Tibial nerve (tissue), 4 donors: Measurements from ENCODE around the gene ID4. TPM values are rescaled to one million over a fixed set of nuclear protein-coding genes. Genes with fewer than 3 reads are reported as not detected.

Experiments
- DNase-seq, 2 donors: peaks; one replicate each; pipeline ENCODE4 v3.0.0-alpha.2; 2019; ENCODE audit warnings: low spot score in 2 of 2
- H3K27ac ChIP-seq, 4 donors: fragments of 200-600 bp; sonication (generic) in 3 of 4; one replicate each; pipeline ENCODE4 v1.5.1; 2017 to 2019; ENCODE audit warnings: mild to moderate bottlenecking in 1 of 4
- H3K27me3 ChIP-seq, 2 donors: fragments of 200-600 bp; sonication (generic) in 1 of 2; one replicate each; pipeline versions ENCODE4 v1.5.1 to v1.6.0; 2017 to 2019
- H3K36me3 ChIP-seq, 3 donors: fragments of 200-600 bp; sonication (generic); one replicate each; pipeline ENCODE4 v1.5.1; 2018 to 2019
- H3K4me1 ChIP-seq, 4 donors: fragments of 200-600 bp; sonication (generic) in 3 of 4; one replicate each; pipeline ENCODE4 v1.5.1; 2017 to 2019
- H3K4me3 ChIP-seq, 4 donors: fragments of 200-600 bp; sonication (generic) in 3 of 4; one replicate each; pipeline ENCODE4 v1.5.1; 2017 to 2019; ENCODE audit warnings: mild to moderate bottlenecking in 1 of 4, moderate library complexity in 1 of 4
- H3K9me3 ChIP-seq, 4 donors: fragments of 200-600 bp; sonication (generic) in 3 of 4; one replicate each; pipeline ENCODE4 v1.5.1; 2017 to 2019
- CTCF ChIP-seq, 5 experiments: fragments of 200-600 bp in 3 of 5; fragments of 450-650 bp in 2 of 5; sonication (generic) in 3 of 5; IDR thresholded peaks; one replicate each; pipeline ENCODE4 v1.5.1; 2016 to 2019; ENCODE audit warnings: antibody characterized with exemption in 5 of 5, mild to moderate bottlenecking in 3 of 5, moderate library complexity in 2 of 5
- EP300 ChIP-seq, 2 donors: sonication (generic); formaldehyde crosslinking; IDR thresholded peaks; one replicate each; pipeline ENCODE4 v1.6.1; 2017; ENCODE audit warnings: antibody characterized with exemption in 2 of 2, mild to moderate bottlenecking in 1 of 2
- POLR2A ChIP-seq, 2 donors: fragments of 450-650 bp; IDR thresholded peaks; one replicate each; pipeline ENCODE4 v1.6.1; 2017; ENCODE audit warnings: antibody characterized with exemption in 2 of 2, mild to moderate bottlenecking in 2 of 2, moderate library complexity in 2 of 2
- WGBS, 2 donors: methylation state at CpG; one replicate each; pipeline ENCODE4 v1.1.5; 2018; 5-methylcytosine and 5-hydroxymethylcytosine counted together
- total RNA-seq, 4 donors: library from RNA; depleted of rRNA; stranded (reverse); fragments of >200 nt; gene quantifications; one replicate each; pipeline ENCODE4 v1.1.0, GENCODE V29; 2016

Gene ID4
- total RNA-seq, 4 donors from 2014 or later, result 27.0 to 69.0 (median 33.3) TPM

- no peaks in the 10 kb centered on the region for H3K9me3 ChIP-seq
- H3K27me3 ChIP-seq, result peaks cover 0 to 7% of the 10 kb centered on the region in 2 donors
- peaks cover 0 to 29% (median 1%) of the 10 kb centered on the region in 4 donors for H3K4me1 ChIP-seq
- peak overlapping the region; percentile 54 to 89 (median 74) for H3K4me3 ChIP-seq
- DNase-seq, result no peak
- peak in 1 of 5 experiments; percentile 17 for TF ChIP-seq CTCF (IDR thresholded peaks at IDR 0.05)
- no peak for TF ChIP-seq EP300 (IDR thresholded peaks at IDR 0.05)
- peak overlapping the region; percentile 86 to 97 (median 95) for H3K27ac ChIP-seq
- whole genome bisulfite sequencing, 2 donors, result 2% methylated on average over 40 to 51 of the region's 122 CpGs
- H3K36me3 ChIP-seq, result no peaks in the 10 kb centered on the region
These were observed 606 bp downstream of the ID4 start for GRCh38 chr6:19837511-19838441.

DNA sequence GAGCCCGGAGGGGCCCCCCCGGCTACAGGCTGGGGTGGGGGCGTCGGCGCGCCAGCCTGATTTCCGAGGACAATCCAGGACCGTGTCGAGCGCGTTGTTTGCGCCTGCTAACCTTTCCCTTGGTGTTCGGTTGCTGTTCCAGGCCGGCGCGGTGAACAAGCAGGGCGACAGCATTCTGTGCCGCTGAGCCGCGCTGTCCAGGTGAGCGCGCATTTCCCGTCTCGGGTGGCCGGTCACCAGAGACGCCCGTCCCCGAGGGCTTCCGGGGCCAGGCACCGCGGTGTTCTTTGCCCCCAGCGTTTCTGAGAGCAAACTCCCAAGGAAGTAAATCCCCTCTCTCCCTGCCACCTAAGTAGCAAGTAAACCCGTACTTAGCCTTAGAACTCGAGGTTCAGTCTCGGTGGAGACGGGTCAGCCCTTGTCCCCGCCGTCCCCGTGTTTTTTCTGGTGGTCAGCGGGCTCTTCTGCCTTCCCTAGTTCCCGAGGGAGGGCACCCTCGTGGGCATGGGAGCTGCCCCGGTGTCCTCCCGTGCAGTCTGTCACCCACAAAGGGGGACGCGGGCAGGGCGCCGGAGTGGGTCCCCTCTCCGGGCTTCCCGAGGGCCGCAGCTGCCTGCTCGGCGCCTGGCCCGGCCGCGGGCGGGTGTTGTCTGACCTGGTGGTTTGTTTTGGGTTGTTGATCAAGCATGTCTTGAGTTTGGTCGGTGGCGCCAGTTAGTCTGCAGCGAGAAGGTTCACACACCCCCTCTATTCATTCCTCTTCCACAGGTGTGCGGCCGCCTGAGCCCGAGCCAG, 1.5 kb downstream of the ID4 start:
- WGBS, 2 donors, result 2 to 3% methylated on average over 45 to 51 of the region's 63 CpGs
- no peak for DNase-seq

GRCh38 chr6:19839237-19839546, 2.0 kb downstream of the ID4 start:
- H3K27me3 ChIP-seq, result peaks cover 0 to 7% of the 10 kb centered on the region in 2 donors
- peak overlapping the region; percentile 86 to 97 (median 95) for H3K27ac ChIP-seq
- H3K9me3 ChIP-seq, result no peaks in the 10 kb centered on the region
- no peak for TF ChIP-seq CTCF (IDR thresholded peaks at IDR 0.05)
- no peak for TF ChIP-seq EP300 (IDR thresholded peaks at IDR 0.05)
- no peak for TF ChIP-seq POLR2A (IDR thresholded peaks at IDR 0.05)
- peak overlapping the region; percentile 54 to 89 (median 74) for H3K4me3 ChIP-seq
- no peaks in the 10 kb centered on the region for H3K36me3 ChIP-seq
- H3K4me1 ChIP-seq, result peaks cover 0 to 29% (median 1%) of the 10 kb centered on the region in 4 donors
- WGBS, 2 donors, result 8% methylated on average over 7 of the region's 7 CpGs
- DNase-seq, result no peak

More for the DNA sequence above, 1.5 kb downstream of the ID4 start:
- Histone ChIP-seq H3K36me3 (no peaks in the 10 kb centered on the region), H3K27me3 (peaks cover 0 to 7% of the 10 kb centered on the region in 2 donors), H3K27ac (peak overlapping the region; percentile 86 to 97 (median 95)), H3K9me3 (no peaks in the 10 kb centered on the region), H3K4me1 (peaks cover 0 to 29% (median 1%) of the 10 kb centered on the region in 4 donors), H3K4me3 (peak overlapping the region; percentile 54 to 89 (median 74))
- TF ChIP-seq CTCF (IDR thresholded peaks at IDR 0.05), result no peak
- peak in 1 of 2 donors; percentile 31 for TF ChIP-seq EP300 (IDR thresholded peaks at IDR 0.05)

DNA sequence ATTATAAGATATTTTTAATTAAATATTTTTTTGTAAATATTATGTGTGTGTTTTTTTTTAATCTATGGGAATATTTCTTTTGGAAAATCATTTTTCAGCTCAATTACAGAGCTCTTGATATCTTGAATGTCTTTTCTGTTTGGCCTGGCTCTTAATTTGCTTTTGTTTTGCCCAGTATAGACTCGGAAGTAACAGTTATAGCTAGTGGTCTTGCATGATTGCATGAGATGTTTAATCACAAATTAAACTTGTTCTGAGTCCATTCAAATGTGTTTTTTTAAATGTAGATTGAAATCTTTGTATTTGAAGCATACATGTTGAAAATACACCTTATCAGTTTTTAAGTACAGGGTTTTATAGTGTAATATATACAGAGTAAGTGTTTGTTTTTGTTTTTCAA, 2.6 kb downstream of the ID4 start:
- DNase-seq, result no peak
- peaks cover 0 to 1% (median 0%) of the 10 kb centered on the region in 3 donors for H3K36me3 ChIP-seq
- peaks cover 0 to 7% of the 10 kb centered on the region in 2 donors for H3K27me3 ChIP-seq
- H3K4me3 ChIP-seq, result peak overlapping the region; percentile 54 to 89 (median 74)
- no peaks in the 10 kb centered on the region for H3K9me3 ChIP-seq
- WGBS, 2 donors, result 39 to 43% methylated on average over 1 of the region's 1 CpG
- TF ChIP-seq CTCF (IDR thresholded peaks at IDR 0.05) (no peak), EP300 (IDR thresholded peaks at IDR 0.05) (no peak), POLR2A (IDR thresholded peaks at IDR 0.05) (no peak)
- peak overlapping the region; percentile 51 to 97 (median 92) for H3K27ac ChIP-seq
- H3K4me1 ChIP-seq, result peaks cover 0 to 29% (median 1%) of the 10 kb centered on the region in 4 donors
